ENCODE measurements around the gene CD200R1. TPM values are rescaled to one million over a fixed set of nuclear protein-coding genes. Genes with fewer than 3 reads are reported as not detected.

The CD200R1 gene
- total RNA-seq, 4 donors from 2014 or later: 0.68 to 1.1 TPM; not detected in 2

DNA sequence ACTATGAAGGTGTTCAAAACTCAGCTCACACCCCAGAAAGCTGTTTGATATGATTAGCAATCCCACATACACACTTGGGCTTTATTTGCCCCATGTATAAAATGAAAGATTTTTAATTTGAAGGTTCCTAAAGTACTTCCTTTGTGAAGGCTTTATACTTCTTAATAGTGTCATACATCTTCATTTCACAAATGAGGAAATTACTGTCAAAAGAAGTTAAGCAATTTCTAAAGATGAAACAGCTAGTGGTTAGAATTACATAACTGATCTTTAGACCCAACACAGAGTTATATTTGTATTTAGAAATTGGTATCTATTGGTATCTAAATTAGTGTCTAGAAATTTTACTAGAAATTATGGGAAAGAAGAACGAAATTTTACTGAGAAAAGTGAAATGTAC lies 7.1 kb downstream of the CD200R1 start:
- no peak for TF ChIP-seq EP300 (IDR thresholded peaks at IDR 0.05; ENCODE audit: low read depth)
- TF ChIP-seq, protein P1, sequence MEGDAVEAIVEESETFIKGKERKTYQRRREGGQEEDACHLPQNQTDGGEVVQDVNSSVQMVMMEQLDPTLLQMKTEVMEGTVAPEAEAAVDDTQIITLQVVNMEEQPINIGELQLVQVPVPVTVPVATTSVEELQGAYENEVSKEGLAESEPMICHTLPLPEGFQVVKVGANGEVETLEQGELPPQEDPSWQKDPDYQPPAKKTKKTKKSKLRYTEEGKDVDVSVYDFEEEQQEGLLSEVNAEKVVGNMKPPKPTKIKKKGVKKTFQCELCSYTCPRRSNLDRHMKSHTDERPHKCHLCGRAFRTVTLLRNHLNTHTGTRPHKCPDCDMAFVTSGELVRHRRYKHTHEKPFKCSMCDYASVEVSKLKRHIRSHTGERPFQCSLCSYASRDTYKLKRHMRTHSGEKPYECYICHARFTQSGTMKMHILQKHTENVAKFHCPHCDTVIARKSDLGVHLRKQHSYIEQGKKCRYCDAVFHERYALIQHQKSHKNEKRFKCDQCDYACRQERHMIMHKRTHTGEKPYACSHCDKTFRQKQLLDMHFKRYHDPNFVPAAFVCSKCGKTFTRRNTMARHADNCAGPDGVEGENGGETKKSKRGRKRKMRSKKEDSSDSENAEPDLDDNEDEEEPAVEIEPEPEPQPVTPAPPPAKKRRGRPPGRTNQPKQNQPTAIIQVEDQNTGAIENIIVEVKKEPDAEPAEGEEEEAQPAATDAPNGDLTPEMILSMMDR (IDR thresholded peaks at IDR 0.05): no peak
- TF ChIP-seq POLR2A (IDR thresholded peaks at IDR 0.05): no peak
- no peak for TF ChIP-seq POLR2AphosphoS5 (IDR thresholded peaks at IDR 0.05)
- intact Hi-C loops (cut with DNase I; ENCODE audit: low total_unique reads) (no loop called here), in situ Hi-C loops (cut with MboI; ENCODE audit: low pct_ligation_motif_present in 1 of 4, low pct_unique_long_range_greater_than_20kb in 1 of 4, low sequenced_read_pairs in 3 of 4) (no loop called here)
- H3K27me3 ChIP-seq: no peaks in the 10 kb centered on the region
- no peaks in the 10 kb centered on the region for H3K4me1 ChIP-seq
- no peaks in the 10 kb centered on the region for H3K36me3 ChIP-seq
- H3K27ac ChIP-seq: no peak overlapping the region
- no peaks in the 10 kb centered on the region for H3K9me3 ChIP-seq
- no peak overlapping the region for H3K4me3 ChIP-seq
- 43 to 64% methylated on average over 1 of the region's 1 CpG for WGBS, 2 donors (ENCODE audit: low coverage in 1 of 2)
- no peak for DNase-seq

DNA sequence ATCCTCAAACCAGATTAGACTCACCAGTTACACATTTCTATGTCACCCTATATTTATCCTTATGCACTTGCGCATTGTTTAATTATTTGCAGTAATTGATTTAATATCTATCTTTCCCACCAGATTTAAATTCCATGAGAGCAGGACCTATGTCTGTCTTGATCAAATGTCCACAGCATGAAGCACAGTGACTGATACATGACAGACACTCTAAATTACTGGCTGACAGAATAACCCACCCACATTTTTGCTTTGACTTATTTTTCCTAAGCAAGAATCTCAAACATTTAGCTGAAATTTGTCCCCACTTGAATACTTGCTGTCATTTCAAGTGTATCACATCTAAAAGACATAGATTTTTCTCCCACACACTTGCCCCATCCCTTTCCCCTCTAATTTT lies 7.5 kb downstream of the CD200R1 start:
- TF ChIP-seq POLR2A (IDR thresholded peaks at IDR 0.05) (no peak), EP300 (IDR thresholded peaks at IDR 0.05; ENCODE audit: low read depth) (no peak), POLR2AphosphoS5 (IDR thresholded peaks at IDR 0.05) (no peak)
- TF ChIP-seq, protein P1 (IDR thresholded peaks at IDR 0.05): no peak
- Histone ChIP-seq H3K27me3 (no peaks in the 10 kb centered on the region), H3K27ac (no peak overlapping the region), H3K4me3 (no peak overlapping the region), H3K9me3 (no peaks in the 10 kb centered on the region), H3K4me1 (no peaks in the 10 kb centered on the region), H3K36me3 (no peaks in the 10 kb centered on the region)
- no peak for DNase-seq
- 95 to 100% methylated on average over 1 of the region's 1 CpG for WGBS, 2 donors (ENCODE audit: low coverage in 1 of 2)
- in situ Hi-C loops (cut with MboI; ENCODE audit: low pct_ligation_motif_present in 1 of 4, low pct_unique_long_range_greater_than_20kb in 1 of 4, low sequenced_read_pairs in 3 of 4) (no loop called here), intact Hi-C loops (cut with DNase I; ENCODE audit: low total_unique reads) (no loop called here)

- Histone ChIP-seq H3K27ac (no peak overlapping the region), H3K9me3 (no peaks in the 10 kb centered on the region), H3K4me1 (no peaks in the 10 kb centered on the region), H3K27me3 (no peaks in the 10 kb centered on the region), H3K36me3 (no peaks in the 10 kb centered on the region), H3K4me3 (no peak overlapping the region)
- intact Hi-C loops (cut with DNase I; ENCODE audit: low total_unique reads): no loop called here
- 36 to 50% methylated on average over 2 of the region's 2 CpGs for WGBS, 2 donors (ENCODE audit: low coverage in 1 of 2)
- no peak for DNase-seq
- in situ Hi-C loops (cut with MboI; ENCODE audit: low pct_ligation_motif_present in 1 of 4, low pct_unique_long_range_greater_than_20kb in 1 of 4, low sequenced_read_pairs in 3 of 4): no loop called here
- no peak for TF ChIP-seq EP300 (IDR thresholded peaks at IDR 0.05; ENCODE audit: low read depth)
- no peak for TF ChIP-seq POLR2A (IDR thresholded peaks at IDR 0.05)
- TF ChIP-seq, protein P1 (IDR thresholded peaks at IDR 0.05): no peak
- TF ChIP-seq POLR2AphosphoS5 (IDR thresholded peaks at IDR 0.05): no peak
Measured at GRCh38 chr3:112966633-112967032, 8.3 kb downstream of the CD200R1 start.

DNA sequence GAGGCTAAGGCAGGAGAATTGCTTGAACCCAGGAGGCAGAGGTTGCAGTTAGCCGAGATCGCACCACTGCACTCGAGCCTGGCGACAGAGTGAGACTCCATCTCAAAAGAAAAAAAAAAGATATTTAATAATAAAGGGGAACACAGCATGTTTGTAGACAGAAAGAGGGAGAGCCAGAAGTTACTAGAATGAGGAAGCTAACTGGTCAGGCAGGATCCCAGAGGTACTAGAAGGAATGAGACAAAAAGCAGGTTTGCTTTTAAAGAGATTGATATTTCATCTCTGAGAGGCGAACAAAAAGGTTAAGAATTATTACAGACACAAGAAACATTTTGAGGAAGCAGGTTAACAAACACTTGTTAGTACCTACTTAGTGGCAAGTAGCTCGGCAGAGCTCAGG lies 9.2 kb downstream of the CD200R1 start:
- 67 to 83% methylated on average over 3 to 6 of the region's 6 CpGs for WGBS, 2 donors (ENCODE audit: low coverage in 1 of 2)
- Histone ChIP-seq H3K4me3 (no peak overlapping the region), H3K27ac (no peak overlapping the region), H3K36me3 (no peaks in the 10 kb centered on the region), H3K9me3 (no peaks in the 10 kb centered on the region), H3K27me3 (no peaks in the 10 kb centered on the region), H3K4me1 (no peaks in the 10 kb centered on the region)
- in situ Hi-C loops (cut with MboI; ENCODE audit: low pct_ligation_motif_present in 1 of 4, low pct_unique_long_range_greater_than_20kb in 1 of 4, low sequenced_read_pairs in 3 of 4) (no loop called here), intact Hi-C loops (cut with DNase I; ENCODE audit: low total_unique reads) (no loop called here)
- no peak for DNase-seq
- TF ChIP-seq, protein P1 (IDR thresholded peaks at IDR 0.05): no peak
- no peak for TF ChIP-seq POLR2AphosphoS5 (IDR thresholded peaks at IDR 0.05)
- TF ChIP-seq POLR2A (IDR thresholded peaks at IDR 0.05): no peak
- TF ChIP-seq EP300 (IDR thresholded peaks at IDR 0.05; ENCODE audit: low read depth): no peak
